HG02678 (cell line): Measurements from ENCODE around the gene KANTR.

Experiments
- ATAC-seq: cut with Tn5 transposase; IDR thresholded peaks from one replicate; pipeline ENCODE4 v1.9.1; 2021; ENCODE audit warnings: mild to moderate bottlenecking, moderate library complexity; ENCODE audit not compliant: unreplicated experiment

Gene KANTR

DNA sequence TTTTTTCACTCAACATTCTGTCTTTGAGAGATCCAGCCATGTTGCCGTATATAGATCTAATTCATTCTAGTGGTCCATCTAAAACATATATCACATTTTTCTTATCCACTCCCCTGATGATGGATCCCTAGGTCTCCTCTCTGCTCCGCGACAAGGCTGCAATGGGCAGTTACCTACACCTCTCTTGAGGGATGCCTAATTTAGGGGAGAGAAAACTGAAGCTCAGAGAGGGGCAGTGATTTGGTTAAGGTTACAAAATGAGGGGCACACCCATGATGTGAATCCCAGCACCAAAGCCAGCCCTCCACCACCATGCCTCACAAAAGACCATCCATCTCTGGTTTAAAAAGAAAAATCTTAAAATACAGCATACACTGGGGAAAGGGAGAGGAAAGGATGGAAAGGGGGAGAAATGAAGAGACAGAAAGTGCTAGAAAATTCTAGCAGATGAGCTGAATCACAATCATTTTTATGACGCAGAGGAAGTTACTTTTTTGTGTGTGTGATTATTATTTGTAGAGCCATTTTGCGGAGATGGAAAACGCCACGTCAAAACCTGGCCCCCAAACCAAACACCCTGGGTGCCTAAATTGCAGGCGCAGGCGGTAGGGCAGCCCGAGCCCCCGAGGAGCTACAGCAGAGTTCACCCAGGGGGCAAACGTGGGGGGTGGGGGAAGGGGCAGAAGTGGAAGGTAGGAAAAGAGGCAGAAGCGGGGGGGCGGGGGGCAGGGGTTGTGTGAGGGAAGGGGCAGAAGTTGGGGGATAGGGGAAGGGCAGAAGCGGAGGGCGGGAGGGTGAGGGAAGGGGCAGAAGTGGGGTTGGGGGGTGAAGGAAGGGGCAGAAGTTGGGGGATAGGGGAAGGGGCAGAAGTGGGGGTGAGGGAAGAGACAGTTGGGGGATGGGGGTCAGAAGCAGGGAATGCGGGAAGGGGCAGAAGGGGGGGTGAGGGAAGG, 13.0 kb upstream of the KANTR start:
- ATAC-seq = no peak

DNA sequence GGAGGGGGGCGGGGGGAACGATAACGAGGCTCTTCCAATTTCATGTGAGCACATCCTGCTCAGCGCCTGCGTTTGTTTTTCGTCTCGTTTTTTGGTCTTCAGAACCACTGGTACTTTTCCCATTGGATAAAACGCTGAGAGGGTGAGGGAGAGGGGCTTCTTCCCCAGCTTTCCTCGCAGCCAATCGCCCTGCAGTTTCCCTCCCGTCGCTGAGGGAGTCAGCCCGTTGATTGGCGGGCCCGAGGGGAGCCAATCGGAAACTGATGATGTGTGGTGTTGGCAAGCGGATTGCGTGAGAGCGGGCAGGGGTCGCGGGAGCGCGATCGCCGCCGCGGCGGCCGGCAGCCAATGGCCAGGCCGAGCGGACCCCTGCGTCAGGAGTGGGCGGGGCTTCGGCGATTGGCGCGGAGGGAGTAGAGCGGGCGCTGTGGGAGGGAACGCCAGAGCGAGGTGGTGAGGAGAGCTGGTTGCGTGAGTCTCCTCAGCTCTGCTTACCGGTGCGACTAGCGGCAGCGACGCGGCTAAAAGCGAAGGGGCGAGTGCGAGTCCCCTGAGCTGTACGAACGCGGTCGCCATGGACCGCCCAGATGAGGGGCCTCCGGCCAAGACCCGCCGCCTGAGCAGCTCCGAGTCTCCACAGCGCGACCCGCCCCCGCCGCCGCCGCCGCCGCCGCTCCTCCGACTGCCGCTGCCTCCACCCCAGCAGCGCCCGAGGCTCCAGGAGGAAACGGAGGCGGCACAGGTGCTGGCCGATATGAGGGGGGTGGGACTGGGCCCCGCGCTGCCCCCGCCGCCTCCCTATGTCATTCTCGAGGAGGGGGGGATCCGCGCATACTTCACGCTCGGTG, 11.8 kb upstream of the KANTR start, which contains the start of gene TSPYL2:
TSS of gene TSPYL2 (plus strand) at position 443 of the 848 bp plus-strand sequence. CDS start at position 575, 132 bp downstream.
- peak; percentile 94 for ATAC-seq

DNA sequence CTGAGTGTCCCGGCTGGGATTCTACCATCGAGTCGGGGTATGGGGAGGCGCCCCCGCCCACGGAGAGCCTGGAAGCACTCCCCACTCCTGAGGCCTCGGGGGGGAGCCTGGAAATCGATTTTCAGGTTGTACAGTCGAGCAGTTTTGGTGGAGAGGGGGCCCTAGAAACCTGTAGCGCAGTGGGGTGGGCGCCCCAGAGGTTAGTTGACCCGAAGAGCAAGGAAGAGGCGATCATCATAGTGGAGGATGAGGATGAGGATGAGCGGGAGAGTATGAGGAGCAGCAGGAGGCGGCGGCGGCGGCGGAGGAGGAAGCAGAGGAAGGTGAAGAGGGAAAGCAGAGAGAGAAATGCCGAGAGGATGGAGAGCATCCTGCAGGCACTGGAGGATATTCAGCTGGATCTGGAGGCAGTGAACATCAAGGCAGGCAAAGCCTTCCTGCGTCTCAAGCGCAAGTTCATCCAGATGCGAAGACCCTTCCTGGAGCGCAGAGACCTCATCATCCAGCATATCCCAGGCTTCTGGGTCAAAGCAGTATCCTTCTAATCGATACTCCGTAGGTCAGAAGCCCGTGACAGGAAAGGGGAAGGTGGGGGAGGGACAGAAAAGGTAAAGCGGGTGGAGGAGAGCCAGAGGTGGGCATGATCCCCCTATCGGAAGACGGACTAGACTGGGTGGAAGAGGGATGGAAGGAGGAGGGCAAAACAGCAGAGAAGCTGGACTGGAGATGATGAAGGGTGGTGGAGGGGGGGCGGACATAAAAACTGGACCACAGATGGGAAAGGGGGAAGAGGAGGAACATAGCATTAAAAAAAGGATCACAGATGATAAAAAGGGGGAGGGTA, 10.9 kb upstream of the KANTR start:
- ATAC-seq = no peak

DNA sequence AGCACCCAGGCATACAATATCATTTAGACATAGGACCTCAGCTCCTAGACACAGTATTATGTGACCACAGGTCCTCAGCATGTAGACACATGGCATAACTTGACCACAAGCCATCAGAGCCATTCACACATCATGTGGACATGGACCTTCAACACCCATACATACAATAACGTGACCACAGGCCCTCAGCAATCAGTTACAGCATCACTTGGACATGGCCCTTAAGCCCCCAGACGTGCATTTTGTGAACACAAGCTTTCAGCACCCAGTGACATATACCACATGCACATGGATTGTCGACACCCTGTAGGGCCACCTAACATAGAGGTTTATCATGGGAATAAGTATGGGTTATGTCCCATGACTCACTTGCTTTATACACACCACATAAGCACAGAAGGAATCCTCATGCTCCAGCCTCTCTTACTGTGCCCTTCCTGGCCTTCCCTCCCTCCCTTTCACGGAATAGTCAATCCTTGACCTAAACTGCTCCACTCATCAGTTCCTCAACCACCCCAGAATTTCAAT, 9.8 kb upstream of the KANTR start:
- no peak for ATAC-seq

DNA sequence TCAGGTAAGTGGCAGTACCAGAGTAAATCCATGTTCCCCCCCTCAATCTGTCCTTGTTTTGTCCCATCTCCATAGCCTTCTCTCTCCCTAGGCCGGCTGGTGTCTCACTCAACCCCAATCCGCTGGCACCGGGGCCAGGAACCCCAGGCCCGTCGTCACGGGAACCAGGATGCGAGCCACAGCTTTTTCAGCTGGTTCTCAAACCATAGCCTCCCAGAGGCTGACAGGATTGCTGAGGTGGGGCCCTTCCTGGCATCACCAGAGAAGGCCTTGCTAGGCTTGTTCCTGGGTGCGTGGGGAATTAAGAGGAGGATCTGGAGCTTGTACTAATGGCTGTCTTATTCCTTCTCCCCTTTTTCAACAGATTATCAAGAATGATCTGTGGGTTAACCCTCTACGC, 9.1 kb upstream of the KANTR start:
- no peak for ATAC-seq

DNA sequence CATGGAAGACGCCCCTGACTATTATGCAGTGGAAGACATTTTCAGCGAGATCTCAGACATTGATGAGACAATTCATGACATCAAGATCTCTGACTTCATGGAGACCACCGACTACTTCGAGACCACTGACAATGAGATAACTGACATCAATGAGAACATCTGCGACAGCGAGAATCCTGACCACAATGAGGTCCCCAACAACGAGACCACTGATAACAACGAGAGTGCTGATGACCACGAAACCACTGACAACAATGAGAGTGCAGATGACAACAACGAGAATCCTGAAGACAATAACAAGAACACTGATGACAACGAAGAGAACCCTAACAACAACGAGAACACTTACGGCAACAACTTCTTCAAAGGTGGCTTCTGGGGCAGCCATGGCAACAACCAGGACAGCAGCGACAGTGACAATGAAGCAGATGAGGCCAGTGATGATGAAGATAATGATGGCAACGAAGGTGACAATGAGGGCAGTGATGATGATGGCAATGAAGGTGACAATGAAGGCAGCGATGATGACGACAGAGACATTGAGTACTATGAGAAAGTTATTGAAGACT, 8.2 kb upstream of the KANTR start:
- no peak for ATAC-seq

DNA sequence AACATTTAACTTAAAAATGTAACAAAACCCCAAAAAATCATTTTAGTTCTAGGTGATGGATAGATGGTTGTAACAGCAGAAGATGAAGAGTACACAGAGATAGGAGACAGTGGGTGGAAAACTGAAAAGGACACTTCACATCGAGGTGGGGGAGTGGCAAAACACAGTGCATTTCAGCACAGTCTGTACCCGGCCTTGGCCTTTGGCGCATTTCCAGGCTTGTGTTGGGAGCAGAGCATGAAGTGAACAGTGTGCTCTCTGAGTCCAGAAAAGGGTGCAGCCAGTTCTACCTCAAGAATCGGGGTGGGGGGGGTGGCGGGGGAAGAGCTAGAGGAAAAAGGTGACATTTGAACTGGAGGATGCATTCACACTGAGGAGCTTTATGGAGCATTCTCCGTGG, 7.5 kb upstream of the KANTR start:
- ATAC-seq = no peak

DNA sequence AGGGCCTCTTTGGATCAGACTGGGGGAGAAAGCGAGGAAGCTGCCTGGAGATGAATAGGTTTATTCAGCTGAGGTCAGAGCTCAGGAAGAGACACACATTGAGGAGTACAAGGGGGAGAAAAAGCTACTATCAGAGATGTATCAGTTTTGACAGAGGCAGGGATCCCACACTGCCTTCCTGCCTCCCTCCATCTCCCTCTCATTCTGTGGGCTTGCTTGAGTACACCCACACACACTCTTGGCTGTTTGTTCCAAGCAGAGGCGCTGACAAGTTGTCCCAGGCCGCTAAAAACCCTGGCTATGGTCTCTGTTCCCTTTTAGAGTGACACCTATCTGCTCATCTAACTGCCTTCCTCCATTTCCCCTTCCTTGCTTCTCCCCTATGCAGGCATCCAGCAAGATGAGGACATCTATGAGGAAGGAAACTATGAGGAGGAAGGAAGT, 6.5 kb upstream of the KANTR start:
- no peak for ATAC-seq

DNA sequence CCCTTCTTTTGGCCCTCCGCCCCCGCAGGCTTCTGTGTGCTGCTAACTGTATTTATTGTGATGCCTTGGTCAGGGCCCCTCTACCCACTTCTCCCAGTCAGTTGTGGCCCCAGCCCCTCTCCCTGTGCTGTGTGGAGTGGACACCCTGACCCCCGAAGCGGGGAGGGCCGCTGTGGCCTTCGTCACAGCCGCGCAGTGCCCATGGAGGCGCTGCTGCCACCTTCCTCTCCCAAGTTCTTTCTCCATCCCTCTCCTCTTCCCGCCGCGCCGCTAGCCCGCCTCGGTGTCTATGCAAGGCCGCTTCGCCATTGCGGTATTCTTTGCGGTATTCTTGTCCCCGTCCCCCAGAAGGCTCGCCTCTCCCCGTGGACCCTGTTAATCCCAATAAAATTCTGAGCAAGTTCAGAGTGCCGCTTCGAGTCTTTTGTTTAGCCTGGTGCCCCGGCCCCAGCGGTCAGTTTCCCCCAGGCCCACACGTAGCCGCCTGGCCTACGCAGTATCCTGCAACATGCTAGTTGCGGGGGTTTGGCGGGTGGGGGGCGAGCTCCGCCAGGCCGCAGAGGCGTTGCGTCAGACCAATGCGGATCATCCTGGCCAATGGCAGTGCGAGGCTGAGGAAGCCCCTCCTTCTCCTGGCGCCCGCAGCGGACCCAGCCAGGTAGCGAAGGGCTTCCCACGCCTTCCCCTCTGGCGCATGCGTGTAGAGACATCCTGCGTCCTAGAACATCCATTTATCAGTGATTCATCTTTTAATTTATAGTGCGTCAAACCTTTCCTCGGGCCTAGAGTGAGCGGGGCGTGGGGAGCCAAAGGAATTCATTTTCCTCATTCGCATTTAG, 5.6 kb upstream of the KANTR start:
- ATAC-seq = peak; percentile 70

DNA sequence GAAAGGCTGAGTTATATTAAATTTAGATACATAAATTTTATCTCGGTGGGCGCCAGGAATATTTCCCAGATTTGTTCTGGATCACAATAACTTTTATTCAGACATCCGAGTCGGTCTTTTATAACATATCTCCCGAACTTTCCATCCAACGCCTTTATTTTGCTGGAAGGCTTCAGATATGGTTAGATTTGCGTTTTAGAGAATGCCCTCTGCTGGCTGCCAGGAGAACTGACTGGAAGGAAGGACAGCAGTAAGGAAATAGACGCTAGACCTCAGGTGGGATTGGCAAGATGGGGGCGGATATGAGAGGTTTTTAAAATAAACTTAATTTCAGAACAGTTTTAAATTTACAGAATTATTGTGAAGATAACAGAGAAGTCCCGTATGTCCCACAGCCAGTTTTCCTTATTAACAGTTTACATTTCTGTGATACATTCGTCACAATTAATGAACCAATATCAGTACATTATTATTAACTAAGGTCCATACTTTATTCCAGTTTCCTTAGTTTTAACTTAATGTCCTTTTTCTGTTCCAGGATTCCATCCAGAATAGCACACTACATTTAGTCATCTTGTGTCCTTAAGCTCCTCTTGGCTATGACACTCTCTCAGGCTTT, 4.6 kb upstream of the KANTR start:
- ATAC-seq = no peak

DNA sequence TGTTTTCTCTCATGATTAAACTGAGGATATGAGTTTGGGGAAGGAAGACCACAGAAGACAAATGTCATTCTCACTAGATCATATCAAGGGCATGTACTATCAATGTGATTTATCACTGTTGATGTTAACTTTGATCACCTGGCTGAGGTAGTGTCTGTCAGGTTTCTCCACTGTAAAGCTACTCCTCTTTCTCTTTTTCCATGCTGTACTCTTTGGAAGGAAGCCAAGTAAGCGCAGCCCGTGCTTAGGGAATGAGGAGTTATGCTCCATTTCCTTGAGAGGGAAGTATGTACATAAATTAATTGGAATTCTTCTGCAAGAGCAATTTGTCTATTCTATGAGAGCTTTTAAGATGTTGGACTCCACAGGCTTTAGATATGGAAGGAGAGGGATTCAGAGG, 4.0 kb upstream of the KANTR start:
- no peak for ATAC-seq

DNA sequence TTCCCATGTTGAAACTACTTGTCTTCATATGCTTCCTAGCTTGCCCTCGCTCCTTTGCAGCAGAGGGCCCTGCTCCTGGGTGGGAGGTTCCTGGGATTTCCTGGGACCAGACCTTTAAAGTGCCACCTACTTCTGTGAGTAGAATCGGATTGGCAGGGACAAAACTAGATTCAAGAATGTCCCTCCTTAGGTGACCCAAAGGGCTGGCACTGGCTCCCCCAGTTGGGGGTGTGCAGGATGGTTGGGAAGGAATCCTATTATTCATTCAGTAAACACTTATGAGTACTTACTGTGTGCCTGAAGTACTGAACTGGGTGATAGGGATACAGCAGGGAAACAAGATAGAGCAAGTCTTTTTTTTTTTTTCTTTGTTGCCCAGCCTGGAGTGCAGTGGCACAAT, 2.6 kb upstream of the KANTR start:
- ATAC-seq = no peak

DNA sequence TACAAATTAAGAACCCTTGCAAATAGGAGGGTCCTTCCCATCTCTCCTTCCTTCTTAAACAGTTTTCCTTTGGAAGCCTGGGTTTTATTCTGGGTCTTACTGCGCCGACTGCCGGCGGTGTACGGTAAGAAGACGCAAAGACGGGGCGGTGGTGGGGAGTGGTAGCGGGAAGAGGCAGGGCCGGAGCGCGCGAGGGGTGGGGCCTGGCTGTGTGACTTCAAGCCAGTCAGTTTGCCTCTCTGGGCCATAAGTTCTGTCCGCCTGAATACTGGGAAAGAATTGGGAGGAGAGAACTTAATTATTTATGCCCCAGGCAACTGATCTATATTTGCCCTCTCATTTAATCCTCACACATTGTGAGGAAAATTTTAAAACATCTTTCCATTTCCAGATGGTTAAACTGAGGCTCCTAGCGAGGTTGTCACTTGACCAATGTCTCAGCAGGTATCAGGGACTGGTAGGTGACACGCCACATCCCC, 726 bp upstream of the KANTR start:
- ATAC-seq = peak; percentile 57

DNA sequence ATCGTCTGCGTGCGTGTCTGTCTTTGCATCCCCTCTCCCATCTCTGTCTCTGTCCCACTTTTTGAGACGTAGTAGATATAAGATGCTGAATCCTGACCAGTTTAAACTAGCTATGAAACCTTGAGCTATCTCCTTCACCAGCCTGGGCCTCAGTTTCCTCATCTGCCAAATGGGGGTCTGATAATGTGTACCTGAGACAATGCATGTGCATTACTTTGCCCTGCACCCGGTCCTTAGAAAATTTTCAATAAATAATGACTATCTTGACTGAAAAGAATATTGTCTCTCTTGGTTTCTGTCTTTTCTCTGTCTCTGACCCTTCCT, 602 bp downstream of the KANTR start:
- no peak for ATAC-seq

DNA sequence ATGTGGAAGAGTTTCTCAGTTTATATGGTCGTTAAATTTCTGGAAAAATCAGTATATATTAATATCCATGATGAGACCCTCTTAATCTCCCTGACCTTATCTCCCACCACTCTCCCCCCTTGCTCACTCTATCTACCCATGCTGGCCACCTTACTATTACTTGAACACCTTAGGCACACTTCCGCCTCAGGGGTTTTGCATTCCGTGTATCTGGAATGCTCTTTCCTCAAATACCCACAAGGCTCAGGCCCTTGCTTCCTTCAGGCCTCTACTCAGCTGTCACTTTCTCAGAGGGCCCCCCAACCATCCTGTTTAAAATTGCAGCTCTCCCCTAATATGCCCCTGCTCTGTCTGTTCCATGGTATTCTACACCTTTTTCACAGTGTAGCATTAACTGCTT, 1.9 kb downstream of the KANTR start:
- no peak for ATAC-seq

DNA sequence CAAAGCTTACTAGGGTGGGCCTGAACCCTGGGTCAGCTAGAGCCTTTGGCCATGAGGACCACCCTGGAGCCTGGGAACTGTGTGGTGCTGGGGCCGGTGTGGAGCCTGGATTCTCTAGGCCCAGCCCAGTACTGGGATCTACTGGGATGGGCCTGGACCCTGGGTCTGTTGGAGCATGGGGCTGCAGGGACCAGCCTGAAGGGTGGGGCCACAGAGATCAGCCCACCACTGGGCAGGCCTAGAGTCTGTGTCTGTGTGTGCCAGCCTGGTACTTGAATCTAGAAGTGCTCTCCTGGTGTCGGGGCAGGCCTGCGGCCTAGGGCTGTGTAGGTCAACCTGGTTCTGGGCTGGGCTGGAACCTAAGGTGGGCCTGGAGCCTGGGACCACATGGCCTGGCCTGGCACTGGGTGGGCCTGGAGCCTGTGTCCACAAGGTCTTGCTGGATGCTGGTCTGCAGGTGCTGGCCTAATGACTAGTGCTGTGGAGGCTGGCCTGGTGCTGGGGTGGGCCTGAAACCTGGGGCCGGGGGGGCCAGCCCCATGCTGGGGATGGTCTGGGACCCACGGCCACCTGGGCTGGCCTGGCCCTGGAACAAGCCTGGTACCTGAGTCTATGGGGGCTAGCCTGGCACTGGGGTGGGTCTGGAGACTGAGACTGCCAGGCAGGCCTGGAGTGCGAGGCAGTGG, 21.1 kb downstream of the KANTR start:
- ATAC-seq = no peak

DNA sequence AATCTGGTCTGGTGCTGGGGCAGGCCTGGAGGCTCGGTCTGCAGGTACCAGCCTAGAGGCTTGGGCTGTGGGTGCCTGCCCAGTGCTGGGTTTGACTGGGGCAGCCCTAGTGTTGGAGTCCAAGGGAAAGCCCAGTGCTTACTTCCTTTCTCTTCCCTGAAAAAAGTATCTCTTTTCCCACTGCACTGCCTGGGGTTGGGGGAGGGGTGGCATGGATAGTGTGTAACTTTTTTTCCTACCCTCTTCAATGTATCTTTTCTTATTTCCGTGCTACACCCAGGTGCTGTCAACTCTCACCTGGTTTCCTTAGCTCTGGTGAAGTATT, 21.6 kb downstream of the KANTR start:
- no peak for ATAC-seq

DNA sequence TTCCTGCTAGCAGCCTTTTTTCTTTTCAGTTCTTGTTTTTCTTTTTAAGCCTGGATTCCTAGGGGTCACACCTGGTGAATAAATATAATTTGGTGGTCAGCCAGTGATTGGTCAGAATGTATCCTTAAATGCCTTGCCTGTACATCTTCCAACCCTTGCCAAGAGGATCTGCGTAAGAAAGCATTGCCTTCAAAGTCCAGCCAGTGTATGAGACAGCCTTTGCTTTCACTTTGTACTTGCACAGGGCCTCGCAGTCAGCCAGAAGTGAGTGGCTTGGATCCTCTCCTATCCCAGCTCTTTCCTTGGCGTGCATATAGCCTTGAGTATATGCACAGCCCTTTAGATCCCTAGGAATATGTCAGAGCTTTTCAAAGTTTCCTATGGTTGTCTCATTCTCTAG, 22.2 kb downstream of the KANTR start:
- no peak for ATAC-seq

DNA sequence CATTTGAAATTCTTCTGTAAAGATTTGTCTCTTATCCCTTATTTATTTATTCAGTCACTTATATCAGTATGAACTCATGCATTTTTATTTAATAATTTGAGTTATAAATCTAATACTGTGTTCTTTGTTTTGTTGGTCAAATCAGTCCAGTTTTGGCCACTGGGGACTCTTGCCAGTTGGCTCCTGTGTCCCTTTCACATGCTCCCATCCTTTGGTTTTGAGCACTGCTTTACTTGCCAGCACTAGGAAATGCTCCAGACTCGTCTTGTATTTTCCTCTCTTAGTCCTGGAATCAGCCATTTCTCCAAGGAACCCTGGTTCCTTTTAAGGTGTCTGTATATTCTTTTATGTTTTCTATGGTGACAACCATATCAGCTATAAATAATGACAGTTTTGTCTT, 28.1 kb downstream of the KANTR start:
- ATAC-seq = no peak
